Fibroblast of gingiva (primary cell): ENCODE measurements around the gene HOXA9.

Source experiments
- DNase-seq: peaks from one replicate; pipeline ENCODE4 v3.0.0-alpha.2; 2011; ENCODE audit warnings: low read depth

Gene HOXA9

DNA sequence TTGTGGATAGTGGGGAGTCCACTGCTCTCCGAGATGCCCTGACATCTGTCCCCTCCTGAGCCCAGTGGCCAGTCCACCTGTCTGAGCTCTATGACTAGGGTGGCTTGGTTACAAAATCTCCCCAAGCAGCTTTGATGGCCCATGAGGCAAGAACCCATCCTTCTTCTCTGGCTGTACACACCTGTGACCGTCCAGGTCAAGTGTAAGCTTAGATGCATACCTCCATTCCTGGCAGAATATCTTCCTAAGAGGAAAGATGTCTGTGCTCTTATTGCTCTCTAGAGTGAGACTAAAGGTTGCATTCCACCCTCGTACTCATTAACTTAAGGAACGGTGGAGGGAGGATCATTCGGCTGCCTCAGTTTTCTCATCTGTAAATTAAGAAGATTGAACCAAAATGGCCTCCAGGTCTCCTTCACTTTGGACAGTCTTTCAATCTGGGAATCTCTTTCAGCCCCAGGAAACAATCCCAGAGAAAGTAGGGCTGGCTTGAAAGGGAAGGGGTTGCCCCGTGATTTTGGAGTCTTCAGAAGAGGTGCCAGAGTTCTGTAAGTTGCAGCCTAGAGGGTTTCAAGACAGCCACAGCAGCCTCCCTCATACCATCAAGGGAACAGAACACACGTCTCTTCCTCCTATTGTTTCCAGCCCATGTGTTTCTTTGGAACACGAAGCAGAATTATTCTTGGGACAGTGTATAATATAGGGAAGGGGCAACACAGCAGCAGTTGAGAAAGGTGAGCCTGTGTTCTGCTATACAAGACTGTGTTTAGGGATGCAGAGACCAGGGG lies 40.2 kb downstream of the HOXA9 start:
- no peak for DNase-seq

DNA sequence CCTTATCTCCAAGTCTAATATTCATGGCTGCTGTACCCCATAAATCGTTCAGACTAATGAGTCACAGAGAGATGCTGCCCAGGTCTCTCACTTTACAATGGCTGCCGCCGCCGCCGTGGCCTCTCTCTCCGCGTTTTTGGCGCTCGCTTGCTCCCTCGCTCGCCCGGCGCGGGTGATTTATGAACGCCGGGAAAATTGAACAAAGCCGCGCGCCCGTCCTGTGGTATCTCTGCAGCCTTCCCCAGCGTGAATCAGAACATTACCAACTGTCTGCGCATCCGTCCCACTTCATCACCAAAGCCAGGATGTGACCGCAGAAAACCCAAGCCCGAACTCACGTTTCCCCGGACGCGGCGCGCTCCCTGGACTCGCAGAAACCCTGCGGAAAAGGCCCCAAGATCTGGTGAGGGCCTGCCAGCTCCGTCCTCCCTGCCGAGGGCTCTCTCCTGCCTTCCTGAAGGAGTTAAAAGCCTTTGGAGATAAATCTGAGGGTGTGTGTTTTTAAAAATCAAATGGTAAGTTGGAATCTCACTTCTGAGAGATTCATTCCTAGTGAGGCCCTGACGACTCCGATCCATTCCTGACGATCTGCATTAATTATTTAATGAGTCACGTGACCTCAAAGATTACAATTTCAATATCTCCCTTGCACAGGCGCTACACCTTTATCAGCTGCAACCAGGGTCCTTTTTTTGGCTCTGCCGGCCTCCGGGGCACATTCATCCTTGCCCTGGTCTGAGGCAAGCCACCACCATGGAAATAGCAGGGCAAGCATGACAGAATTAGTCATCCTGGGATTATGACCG lies 41.0 kb downstream of the HOXA9 start:
- DNase-seq = no peak

DNA sequence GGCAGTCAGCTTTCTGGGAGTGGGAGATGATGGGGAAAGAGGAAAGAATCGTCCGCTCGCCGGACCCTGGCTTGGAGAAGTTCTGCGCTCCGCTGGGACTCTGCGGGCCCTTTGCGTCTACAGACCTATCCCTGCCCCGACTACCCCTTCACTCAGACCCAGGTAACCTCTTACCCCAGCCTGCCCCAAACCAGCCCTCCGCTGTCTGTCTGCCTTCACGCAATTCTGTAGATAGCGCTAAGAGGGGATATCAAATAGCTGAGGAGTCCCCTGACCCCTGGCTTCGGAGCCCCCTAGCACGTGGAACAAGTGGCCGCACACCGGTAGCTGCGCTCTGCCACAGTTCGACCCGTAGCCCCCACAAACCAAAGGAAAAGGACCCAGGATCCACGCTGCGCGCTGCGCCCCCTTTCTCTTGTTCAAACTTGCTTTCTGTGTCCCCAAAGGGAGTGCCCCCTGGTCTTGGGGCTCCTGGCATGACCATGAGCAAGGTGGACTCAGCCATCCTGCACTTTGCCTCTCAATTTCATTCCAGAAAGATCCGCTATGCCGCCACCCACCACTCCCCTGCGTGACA lies 41.8 kb downstream of the HOXA9 start:
- DNase-seq = no peak

DNA sequence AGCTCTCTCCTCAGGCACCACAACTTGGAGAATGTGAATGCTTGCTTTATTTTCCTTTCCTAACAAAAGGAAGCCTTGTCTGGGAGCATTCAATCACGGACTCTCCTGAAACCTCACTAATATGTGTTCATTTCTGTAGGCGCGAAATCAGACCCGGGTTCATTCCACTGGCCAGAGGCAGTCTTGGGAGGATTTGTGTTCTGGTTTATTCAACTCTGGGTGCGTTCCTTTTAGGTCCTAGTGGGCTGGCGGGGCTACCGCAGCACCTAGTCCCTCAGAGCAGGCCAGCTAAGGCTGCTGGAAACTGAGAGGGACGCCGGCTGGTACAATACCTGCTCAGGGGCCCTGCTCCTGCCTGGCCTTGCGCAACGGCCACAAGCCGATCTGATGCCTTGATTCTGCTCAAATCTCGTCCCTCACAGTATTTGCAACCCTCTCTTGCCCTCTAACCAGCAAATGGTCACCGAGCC lies 42.3 kb downstream of the HOXA9 start:
- no peak for DNase-seq

DNA sequence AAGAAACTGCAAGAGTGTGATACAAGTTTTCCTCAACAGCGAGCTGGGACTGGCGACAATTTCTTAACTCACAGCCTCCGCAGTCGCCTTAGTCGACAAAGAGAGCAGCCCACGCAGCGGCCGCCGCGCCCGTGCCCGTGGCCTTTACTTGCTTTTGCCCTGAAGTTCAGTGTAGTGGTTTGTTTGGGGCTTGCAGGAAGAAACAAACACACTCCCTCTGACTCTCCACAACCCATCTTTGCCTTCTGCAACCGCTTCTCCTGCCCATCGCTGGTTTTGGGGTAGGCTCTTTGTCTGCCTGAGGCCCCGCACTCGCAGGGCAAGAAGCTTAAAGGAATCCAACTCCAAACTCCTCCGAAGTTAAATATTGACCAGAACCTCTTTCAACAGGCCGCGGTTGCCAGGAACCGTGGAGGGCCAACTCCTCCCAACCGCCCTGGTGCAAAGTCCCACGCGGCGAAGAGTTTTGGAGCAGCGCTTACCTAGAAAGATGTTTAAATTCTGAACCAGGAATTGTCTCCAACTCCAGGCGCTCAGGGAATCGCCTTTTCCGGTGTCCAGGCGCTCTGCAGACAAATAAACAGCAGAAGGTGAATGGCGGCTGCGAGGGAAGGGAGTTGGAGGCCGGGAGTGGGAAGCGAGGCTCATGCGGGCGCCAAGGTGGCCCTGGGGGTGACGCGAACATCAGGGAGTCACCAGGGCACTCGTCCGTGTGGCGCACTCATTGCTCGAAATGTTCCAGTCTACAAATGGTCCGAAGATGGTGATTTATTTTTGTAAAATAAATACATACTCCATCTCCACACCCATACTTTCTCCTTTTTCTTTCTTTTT lies 43.0 kb downstream of the HOXA9 start:
- no peak for DNase-seq

DNA sequence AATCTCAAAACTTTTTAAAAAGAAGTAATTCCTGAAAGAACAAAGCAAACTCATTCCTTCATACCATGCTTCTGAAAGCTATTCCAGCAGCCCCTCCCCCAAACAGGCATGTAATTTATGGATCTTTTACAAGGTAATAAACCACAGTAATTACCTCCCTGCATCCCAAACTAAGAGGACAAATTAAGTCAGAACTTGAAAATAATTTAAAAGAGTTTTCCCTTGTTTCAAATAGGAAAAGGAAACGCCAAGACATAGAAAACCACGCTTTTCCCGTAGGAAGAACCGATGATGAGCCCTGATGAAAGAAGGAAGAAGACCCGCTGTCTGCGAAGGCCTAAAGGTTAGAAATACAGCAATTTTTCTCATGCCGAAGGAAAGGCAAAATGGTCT lies 43.7 kb downstream of the HOXA9 start:
- no peak for DNase-seq

DNA sequence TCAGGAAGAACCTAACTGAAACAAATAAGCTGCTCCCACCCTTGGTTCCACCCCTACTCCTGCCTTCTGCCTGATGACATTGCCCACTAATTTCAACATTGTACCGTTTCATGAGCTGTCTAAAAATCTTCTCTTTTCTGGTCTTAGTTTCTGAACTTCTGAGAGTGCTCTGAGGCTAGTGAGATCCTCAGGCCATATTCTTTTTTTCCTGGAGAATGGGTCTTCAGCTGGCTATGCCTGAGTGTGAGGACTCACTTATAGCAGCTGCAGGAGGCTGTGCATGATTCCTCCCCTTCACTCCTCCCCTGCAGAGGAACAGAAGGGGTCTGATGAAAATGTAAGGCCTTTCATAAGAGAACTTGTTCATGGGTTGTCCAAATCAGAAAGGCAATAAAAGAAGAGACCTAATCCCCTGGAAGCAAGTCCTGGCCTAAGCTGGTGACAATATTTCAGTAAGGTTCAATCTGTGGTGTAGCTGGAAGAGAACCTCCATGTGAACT lies 45.9 kb downstream of the HOXA9 start:
- no peak for DNase-seq

DNA sequence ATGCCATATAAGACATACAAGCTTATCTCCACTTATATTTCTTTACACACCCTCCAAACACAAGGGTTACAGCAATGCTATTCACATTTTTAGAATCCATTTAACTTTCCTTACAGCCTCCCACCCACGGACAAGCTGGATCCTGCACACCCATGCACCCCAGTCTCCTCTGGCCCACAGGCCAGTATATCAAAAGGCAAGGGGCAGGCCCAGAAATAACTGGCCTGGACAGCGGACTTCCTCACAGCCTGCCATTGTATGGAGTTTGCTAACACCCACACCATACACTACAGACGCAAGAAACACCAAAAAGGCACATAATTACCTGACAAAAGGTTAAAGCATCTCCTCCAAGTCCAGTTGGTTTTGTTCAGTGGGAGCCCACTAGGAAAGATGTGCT lies 46.8 kb downstream of the HOXA9 start:
- DNase-seq = no peak

DNA sequence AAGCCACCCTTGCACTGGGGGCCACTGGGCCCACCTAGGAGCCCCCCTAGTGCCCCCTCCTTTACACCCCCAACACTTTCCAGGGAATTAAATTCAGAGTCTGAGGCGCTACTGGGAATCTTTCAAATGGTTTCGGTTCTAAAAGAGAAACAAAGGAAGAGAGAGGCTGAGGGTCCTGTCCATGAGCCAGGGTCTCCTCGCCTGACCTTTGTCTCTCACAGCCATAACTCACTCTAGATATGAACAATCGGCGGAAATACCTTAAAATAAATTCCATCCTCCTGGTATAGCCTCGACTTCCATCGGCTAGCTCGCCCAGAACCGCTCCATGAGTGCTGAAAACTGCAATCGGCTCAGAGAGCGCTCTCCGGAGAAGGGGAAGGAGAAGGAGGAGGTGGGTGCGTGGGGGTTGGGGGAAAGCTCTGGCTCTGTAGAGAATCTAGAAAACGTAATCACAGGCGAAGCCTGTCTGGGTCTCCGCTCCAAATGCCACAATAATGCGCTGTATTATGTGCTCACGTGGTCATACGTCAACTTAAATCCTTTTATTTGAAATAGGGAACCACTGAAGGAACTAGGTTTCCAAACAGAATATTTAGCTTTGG lies 47.3 kb downstream of the HOXA9 start:
- DNase-seq = no peak

DNA sequence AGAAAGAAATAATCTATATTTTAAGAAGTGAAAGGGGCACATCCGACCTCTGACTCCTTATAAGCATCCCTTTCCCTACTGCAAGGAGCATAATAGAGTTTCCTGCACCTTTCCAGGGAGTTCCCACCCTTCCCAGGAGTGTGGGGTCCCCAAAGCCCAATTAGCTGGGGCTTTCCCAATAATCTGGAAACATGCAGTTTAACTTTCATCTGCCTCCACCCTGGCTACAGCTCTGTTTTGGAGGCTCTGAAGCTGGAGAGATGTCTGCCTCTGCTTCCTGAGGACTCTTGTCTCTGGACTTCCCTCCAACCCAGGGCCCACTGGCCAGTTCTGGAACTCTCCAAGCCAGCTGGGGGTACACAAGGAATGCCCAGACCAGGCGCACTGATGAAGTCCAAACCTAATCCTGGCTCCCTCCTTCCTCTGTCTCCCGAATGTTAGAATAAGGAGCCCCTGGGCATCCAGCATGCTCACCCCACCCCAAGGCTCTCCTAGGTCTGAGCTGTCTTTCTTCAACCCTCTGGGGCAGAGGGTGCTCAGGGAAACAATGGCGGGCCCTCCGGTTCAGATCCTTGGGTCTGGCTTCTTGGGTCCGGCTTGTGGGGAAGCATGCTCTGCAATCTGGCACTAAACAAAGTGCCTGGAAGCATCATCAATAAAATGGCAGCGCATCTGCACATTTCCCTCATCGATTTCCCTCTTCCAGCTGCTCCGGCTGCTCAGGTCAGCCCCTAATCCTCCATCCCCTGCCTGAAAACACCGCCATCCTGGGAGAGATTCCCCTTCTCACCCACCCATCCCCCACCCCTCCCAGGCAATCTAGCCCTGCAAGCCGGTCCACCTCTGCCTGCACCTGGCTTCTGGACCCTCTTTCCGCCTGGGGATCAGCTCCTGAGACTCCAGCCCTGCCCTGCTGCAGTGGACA lies 48.1 kb downstream of the HOXA9 start:
- DNase-seq = no peak

DNA sequence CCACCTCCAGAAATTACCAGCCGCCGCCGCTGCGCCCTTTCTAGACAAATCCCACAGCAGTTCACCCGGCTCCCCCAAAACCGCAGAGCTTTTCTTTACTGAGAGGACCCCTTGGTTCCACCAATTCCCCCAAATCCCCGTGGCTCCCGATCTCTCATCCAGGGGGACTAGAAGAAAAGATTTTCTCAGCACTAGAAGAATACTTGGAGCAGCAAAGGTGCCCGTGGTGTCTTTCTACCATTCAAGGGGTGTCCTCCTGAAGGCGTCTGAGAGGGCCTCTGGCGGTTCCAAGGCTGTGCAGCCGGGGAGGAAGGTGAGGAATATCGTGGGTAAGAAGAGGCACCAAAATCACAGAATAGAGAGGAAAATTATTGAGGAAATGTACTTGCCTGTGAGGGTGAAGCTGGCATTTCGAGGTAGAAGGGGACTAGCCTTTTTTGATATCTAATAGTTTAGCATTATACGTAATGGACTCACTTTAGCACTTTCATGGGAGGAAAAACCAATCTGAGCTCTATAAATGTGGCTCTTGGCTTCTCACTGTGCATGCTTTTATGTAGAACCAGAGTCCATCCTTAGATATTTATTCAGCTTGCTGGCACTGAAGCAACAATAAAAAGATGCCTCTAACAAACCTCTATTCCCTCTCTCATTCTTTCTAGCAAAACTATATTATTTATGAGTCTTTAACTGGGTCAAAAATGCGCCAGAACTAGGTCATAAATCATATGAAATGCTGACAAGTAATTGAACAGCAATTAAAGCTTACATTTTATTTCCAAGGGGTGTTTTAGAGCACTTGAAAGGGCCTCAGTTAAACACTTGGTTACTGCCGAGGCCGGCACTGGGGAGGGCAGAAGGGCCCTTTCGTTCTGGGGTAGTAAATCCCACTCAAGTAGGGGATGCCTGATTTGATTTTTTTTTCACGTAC lies 49.0 kb downstream of the HOXA9 start:
- no peak for DNase-seq

DNA sequence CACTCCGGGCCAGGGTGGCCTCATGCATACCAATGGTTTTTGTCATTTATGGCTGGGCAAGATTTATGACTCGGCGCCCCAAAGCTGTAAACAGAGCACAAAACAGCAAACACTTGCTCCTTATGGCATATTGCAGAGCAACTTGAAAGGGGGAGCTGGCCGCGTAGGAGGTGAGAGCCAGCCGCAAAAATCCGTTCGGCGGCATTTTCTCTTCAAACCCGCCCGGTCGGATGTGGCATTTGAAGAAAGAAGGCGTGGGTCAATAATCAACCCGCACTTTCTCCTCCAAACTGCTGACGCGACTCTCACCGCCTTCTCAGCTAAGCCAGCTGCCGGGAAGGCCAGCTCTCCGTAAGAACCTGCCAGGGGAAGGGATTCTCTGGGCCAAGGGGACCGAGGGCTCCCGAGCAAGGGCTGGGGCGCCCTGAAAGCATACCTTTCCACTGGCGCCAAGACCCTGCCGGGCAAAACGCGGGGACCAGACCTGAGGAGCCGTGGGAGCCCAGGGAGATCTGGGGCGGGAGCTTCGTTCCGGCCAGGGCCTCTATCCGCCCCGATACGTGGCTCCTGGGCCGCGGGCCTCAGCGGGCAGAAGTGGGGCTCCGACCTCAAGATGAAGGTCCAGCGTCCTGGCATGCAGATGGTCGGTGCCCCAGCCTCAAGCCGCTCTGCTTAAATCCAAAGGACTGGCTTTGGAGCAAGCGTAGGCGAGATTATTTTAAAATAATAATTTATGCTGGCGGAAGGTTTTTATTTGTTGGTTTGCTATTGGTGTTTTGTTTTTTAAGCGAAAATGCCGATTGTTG lies 49.9 kb downstream of the HOXA9 start:
- no peak for DNase-seq

DNA sequence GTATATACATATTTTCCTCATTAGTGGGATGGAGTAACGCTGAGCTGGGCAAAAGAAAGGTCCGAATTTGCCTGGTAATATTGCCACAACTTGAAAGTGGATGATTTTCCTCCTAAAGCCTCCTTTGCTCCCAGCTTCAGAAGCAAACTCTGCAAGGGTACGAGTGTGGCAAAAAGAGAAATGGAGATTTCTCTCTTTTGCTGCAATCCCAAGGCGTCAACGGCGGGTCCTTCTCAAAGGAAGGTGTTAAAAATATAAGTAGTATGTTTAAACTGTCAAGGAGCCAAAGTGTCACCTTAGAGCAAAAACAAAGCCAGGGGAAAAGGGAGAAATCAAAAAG lies 50.5 kb downstream of the HOXA9 start:
- no peak for DNase-seq

DNA sequence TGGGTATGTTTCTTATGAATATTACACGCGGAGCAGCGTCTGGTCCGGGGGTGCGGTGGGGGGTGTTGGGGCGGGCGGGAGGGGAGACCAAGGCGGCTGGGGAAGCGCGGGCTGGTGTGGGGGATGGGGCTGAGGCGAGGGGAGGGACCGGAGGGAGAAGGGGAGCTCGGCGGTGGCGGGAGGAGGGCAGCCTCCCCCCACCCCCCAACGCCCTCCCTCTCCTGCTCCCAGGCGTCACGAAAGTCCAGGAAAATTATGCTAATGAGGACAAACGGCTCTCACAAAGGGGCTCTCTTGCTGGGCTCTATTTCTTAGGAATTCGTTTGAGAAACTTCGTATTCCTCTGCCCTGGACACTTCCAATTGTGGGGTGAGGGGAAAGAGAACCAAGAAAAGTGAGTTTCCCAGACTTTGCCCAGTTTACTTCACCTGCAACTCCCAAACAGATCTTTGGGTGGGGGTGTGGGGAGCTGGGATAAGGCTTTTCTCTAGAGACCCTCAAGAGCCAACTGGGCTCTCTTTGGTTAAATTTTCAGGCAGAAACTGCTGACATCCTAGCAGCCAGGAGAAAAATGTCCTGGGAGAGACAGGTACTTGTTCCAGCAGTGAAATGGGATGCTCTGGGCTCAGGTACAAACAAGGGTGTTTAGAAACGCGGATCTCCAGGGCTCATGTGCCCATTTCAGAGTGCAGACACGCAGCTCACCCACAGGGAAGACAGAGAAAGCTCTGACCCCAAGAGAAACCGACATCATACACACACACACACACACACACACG lies 51.2 kb downstream of the HOXA9 start:
- no peak for DNase-seq

DNA sequence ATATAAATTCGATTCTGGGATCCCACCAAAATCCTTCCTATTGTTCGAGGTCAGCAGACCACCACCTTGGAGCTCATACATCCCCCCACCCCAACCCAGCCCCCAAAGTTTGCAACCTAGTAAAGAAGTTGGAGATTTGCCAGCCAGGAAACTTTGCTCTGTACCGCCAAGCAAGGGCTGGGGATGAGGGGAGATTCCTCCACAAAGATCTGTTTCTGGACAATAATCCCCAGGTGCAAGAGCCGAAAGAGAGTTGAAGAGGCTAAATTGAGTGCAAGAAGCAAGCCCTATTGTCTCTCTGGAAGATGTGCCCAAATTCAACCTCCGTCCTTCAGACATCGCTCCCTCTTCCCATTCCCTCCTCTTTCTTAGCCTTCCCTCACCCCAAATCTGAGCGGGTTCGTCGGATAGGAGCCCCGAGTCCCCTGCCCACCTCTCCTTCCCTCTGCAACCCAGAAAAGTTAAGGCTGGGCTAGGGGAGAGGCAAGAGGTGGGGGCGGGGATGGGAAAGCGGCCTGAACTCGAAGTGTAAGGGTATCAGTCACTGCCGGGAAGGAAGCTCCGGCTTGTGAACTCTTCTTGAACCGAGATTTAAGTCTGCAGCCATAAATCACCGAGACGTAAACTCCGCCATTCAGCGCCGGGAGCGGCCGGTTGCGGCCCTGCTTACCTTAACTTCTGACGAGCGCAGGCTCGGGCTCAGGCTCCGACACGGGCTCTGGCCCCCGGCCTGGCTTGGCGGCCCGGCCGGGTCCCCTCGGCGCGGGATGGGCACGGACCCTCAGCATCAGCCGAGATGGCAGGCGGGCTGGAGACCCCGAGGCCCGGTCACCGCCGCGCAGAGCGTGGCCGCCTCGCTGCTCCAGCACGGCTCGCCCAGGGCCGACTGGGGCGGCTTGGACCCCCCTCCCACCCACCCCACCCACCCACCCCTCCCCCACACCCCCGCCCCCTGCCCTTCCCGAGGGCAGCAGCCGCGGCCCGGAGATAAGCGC lies 52.1 kb downstream of the HOXA9 start:
- DNase-seq = no peak
